T-helper 17 cell (primary cell): ENCODE measurements around the gene PDE9A. TPM values are rescaled to one million over a fixed set of nuclear protein-coding genes. Genes with fewer than 3 reads are reported as not detected.
"Not testable (repeated sequence)": the region's sequence is repeated elsewhere in the genome, so short reads cannot be mapped to it uniquely, and the experiment has no call there.

Source experiments
- ATAC-seq: fragments of 150-1000 bp; cut with Tn5 transposase; 2 replicates; pipeline ENCODE4 v1.10.0; 2021; ENCODE audit warnings: mild to moderate bottlenecking, moderate library complexity
- DNase-seq, 3 donors: peaks; one replicate each; pipeline versions ENCODE4 v3.0.0 to v3.0.0-alpha.2; 2020 to 2021
- H3K9me3 ChIP-seq: one replicate; pipeline ENCODE4 v1.7.0; 2013; ENCODE audit warnings: low read length, mild to moderate bottlenecking; ENCODE audit not compliant: control insufficient read depth, poor library complexity, severe bottlenecking
- H3K27ac Mint-ChIP-seq: one replicate; pipeline ENCODE4 v1.8.0; 2022; ENCODE audit warnings: mild to moderate bottlenecking, moderate library complexity, mixed read lengths
- H3K27me3 Mint-ChIP-seq: one replicate; pipeline ENCODE4 v1.8.0; 2022; ENCODE audit warnings: mixed read lengths
- H3K36me3 Mint-ChIP-seq: one replicate; pipeline ENCODE4 v1.8.0; 2022; ENCODE audit warnings: low read depth, mixed read lengths
- H3K4me1 Mint-ChIP-seq: one replicate; pipeline ENCODE4 v1.8.0; 2022; ENCODE audit warnings: mild to moderate bottlenecking, mixed read lengths
- H3K4me3 Mint-ChIP-seq: one replicate; pipeline ENCODE4 v1.8.0; 2022; ENCODE audit warnings: mild to moderate bottlenecking, moderate library complexity, mixed read lengths
- total RNA-seq, 4 donors: library from RNA in 2 of 4; stranded (reverse) in 2 of 4; gene quantifications; one replicate each; pipeline ENCODE4 v1.2.3 and lab custom pipeline; 2022 to 2026

Gene PDE9A
- total RNA-seq, 2 donors from 2014 or later: 4.9 to 6.6 TPM

- not testable (repeated sequence) for DNase-seq, H3K27ac Mint-ChIP-seq, H3K4me1 Mint-ChIP-seq, H3K4me3 Mint-ChIP-seq, H3K36me3 Mint-ChIP-seq, H3K9me3 ChIP-seq, ATAC-seq
- peaks cover 26% of the 10 kb centered on the region for H3K27me3 Mint-ChIP-seq
These were observed 24.9 kb upstream of the PDE9A start for GRCh38 chr21:42628466-42629061.

GRCh38 chr21:42629933-42630589 is 23.4 kb upstream of the PDE9A start:
- ATAC-seq (no peak), DNase-seq (no peak)
- Mint-ChIP-seq H3K4me1 (no peaks in the 10 kb centered on the region), H3K36me3 (no peaks in the 10 kb centered on the region), H3K4me3 (no peak overlapping the region), H3K27me3 (peaks cover 13% of the 10 kb centered on the region), H3K27ac (no peak overlapping the region)
- H3K9me3 ChIP-seq: no peaks in the 10 kb centered on the region

GRCh38 chr21:42630626-42631025 is 22.8 kb upstream of the PDE9A start:
- Mint-ChIP-seq H3K4me3 (no peak overlapping the region), H3K27me3 (peaks cover 13% of the 10 kb centered on the region), H3K27ac (no peak overlapping the region), H3K36me3 (no peaks in the 10 kb centered on the region), H3K4me1 (no peaks in the 10 kb centered on the region)
- H3K9me3 ChIP-seq: no peaks in the 10 kb centered on the region
- ATAC-seq (no peak), DNase-seq (no peak)

GRCh38 chr21:42631142-42631541 is 22.3 kb upstream of the PDE9A start:
- no peaks in the 10 kb centered on the region for H3K4me1 Mint-ChIP-seq
- H3K27ac Mint-ChIP-seq: no peak overlapping the region
- H3K27me3 Mint-ChIP-seq: peaks cover 10% of the 10 kb centered on the region
- no peak overlapping the region for H3K4me3 Mint-ChIP-seq
- ATAC-seq (peak; percentile 52), DNase-seq (no peak)
- H3K9me3 ChIP-seq: no peaks in the 10 kb centered on the region
- H3K36me3 Mint-ChIP-seq: no peaks in the 10 kb centered on the region

GRCh38 chr21:42632336-42632751 is 21.1 kb upstream of the PDE9A start:
- Mint-ChIP-seq H3K27me3 (peaks cover under 1% of the 10 kb centered on the region), H3K36me3 (no peaks in the 10 kb centered on the region), H3K4me3 (no peak overlapping the region), H3K27ac (no peak overlapping the region), H3K4me1 (no peaks in the 10 kb centered on the region)
- ATAC-seq (no peak), DNase-seq (no peak)
- H3K9me3 ChIP-seq: no peaks in the 10 kb centered on the region

- Mint-ChIP-seq H3K36me3 (no peaks in the 10 kb centered on the region), H3K4me1 (no peaks in the 10 kb centered on the region), H3K4me3 (no peak overlapping the region), H3K27me3 (no peaks in the 10 kb centered on the region), H3K27ac (no peak overlapping the region)
- no peak for ATAC-seq
- H3K9me3 ChIP-seq: no peaks in the 10 kb centered on the region
- no peak for DNase-seq
These were observed 20.4 kb upstream of the PDE9A start for GRCh38 chr21:42632771-42633690.

GRCh38 chr21:42633858-42634257 is 19.6 kb upstream of the PDE9A start:
- no peaks in the 10 kb centered on the region for H3K9me3 ChIP-seq
- Mint-ChIP-seq H3K4me1 (no peaks in the 10 kb centered on the region), H3K27ac (no peak overlapping the region), H3K4me3 (no peak overlapping the region), H3K27me3 (no peaks in the 10 kb centered on the region), H3K36me3 (no peaks in the 10 kb centered on the region)
- ATAC-seq (no peak), DNase-seq (no peak)

GRCh38 chr21:42635848-42636519 is 17.4 kb upstream of the PDE9A start:
- no peaks in the 10 kb centered on the region for H3K36me3 Mint-ChIP-seq
- no peak for DNase-seq
- no peaks in the 10 kb centered on the region for H3K9me3 ChIP-seq
- no peak overlapping the region for H3K4me3 Mint-ChIP-seq
- H3K4me1 Mint-ChIP-seq: no peaks in the 10 kb centered on the region
- no peak for ATAC-seq
- H3K27ac Mint-ChIP-seq: no peak overlapping the region
- H3K27me3 Mint-ChIP-seq: peaks cover 7% of the 10 kb centered on the region

GRCh38 chr21:42636520-42637266 is 16.7 kb upstream of the PDE9A start:
- Mint-ChIP-seq H3K4me3 (no peak overlapping the region), H3K27me3 (peaks cover 12% of the 10 kb centered on the region), H3K4me1 (no peaks in the 10 kb centered on the region), H3K27ac (no peak overlapping the region), H3K36me3 (no peaks in the 10 kb centered on the region)
- H3K9me3 ChIP-seq: no peaks in the 10 kb centered on the region
- no peak for ATAC-seq
- DNase-seq: no peak

- Mint-ChIP-seq H3K36me3 (no peaks in the 10 kb centered on the region), H3K4me1 (no peaks in the 10 kb centered on the region), H3K4me3 (no peak overlapping the region), H3K27ac (no peak overlapping the region), H3K27me3 (peaks cover 19% of the 10 kb centered on the region)
- DNase-seq (no peak), ATAC-seq (no peak)
- no peaks in the 10 kb centered on the region for H3K9me3 ChIP-seq
These were observed 16.0 kb upstream of the PDE9A start for GRCh38 chr21:42637267-42638041.

- no peak for ATAC-seq
- DNase-seq: no peak
- Mint-ChIP-seq H3K36me3 (no peaks in the 10 kb centered on the region), H3K4me3 (no peak overlapping the region), H3K27ac (no peak overlapping the region), H3K4me1 (no peaks in the 10 kb centered on the region), H3K27me3 (peaks cover 25% of the 10 kb centered on the region)
- no peaks in the 10 kb centered on the region for H3K9me3 ChIP-seq
These were observed 15.1 kb upstream of the PDE9A start for GRCh38 chr21:42638266-42638863.
